H9 (cell line): Measurements from ENCODE around the gene IRF7. TPM values are rescaled to one million over a fixed set of nuclear protein-coding genes. Genes with fewer than 3 reads are reported as not detected.

Source experiments
- DNase-seq: peaks from one replicate; pipeline ENCODE4 v3.0.0-alpha.2; 2017
- H2AFZ ChIP-seq: one replicate; pipeline ENCODE4 v1.6.1; 2013; ENCODE audit warnings: mild to moderate bottlenecking, low read length, control low read depth, moderate library complexity
- H2AK5ac ChIP-seq: 2 replicates; pipeline ENCODE4 v1.6.1; 2013; ENCODE audit warnings: low read length, control low read depth, mixed read lengths; ENCODE audit not compliant: insufficient read length
- H2BK120ac ChIP-seq: one replicate; pipeline ENCODE4 v1.6.1; 2013; ENCODE audit warnings: low read depth, mild to moderate bottlenecking, low read length, control low read depth, inconsistent platforms; ENCODE audit not compliant: poor library complexity, severe bottlenecking
- H2BK12ac ChIP-seq: 2 replicates; pipeline ENCODE4 v1.6.1; 2013; ENCODE audit warnings: low read length, control low read depth, mixed read lengths, low read depth; ENCODE audit not compliant: insufficient read length
- H2BK15ac ChIP-seq: 2 replicates; pipeline ENCODE4 v1.6.1; 2013; ENCODE audit warnings: low read depth, low read length, control low read depth
- H2BK20ac ChIP-seq: one replicate; pipeline ENCODE4 v1.6.1; 2013; ENCODE audit warnings: low read depth, mild to moderate bottlenecking, low read length, control low read depth, inconsistent platforms; ENCODE audit not compliant: poor library complexity, severe bottlenecking
- H2BK5ac ChIP-seq: 2 replicates; pipeline ENCODE4 v1.6.1; 2013; ENCODE audit warnings: low read length, control low read depth, mixed read lengths; ENCODE audit not compliant: insufficient read length
- H3K14ac ChIP-seq: 2 replicates; pipeline ENCODE4 v1.6.1; 2013; ENCODE audit warnings: low read length, control low read depth; ENCODE audit not compliant: insufficient read depth
- H3K18ac ChIP-seq: 2 replicates; pipeline ENCODE4 v1.6.1; 2013; ENCODE audit warnings: low read depth, mild to moderate bottlenecking, mixed read lengths, low read length, control low read depth; ENCODE audit not compliant: insufficient read length
- H3K23ac ChIP-seq: 2 replicates; pipeline ENCODE4 v1.6.1; 2013; ENCODE audit warnings: low read length, control low read depth, mixed read lengths, low read depth; ENCODE audit not compliant: insufficient read length
- H3K23me2 ChIP-seq: 2 replicates; pipeline ENCODE4 v1.6.1; 2013; ENCODE audit warnings: low read depth, mild to moderate bottlenecking, mixed read lengths, low read length, control low read depth; ENCODE audit not compliant: insufficient read length, poor library complexity, severe bottlenecking
- H3K27ac ChIP-seq: 2 replicates; pipeline ENCODE4 v1.5.1; 2013; ENCODE audit warnings: low read length, control low read depth, mixed read lengths, low read depth; ENCODE audit not compliant: insufficient read length
- H3K27me3 ChIP-seq: 2 replicates; pipeline ENCODE4 v1.6.1; 2013; ENCODE audit warnings: low read length, control low read depth, inconsistent platforms; ENCODE audit not compliant: insufficient read depth
- H3K4ac ChIP-seq: 2 replicates; pipeline ENCODE4 v1.6.1; 2013; ENCODE audit warnings: low read depth, mild to moderate bottlenecking, control low read depth, inconsistent platforms, low read length, moderate library complexity
- H3K4me1 ChIP-seq: 2 replicates; pipeline ENCODE4 v1.6.1; 2013; ENCODE audit warnings: low read length, control low read depth, inconsistent platforms; ENCODE audit not compliant: insufficient read depth
- H3K4me2 ChIP-seq: 2 replicates; pipeline ENCODE4 v1.6.1; 2013; ENCODE audit warnings: low read length, control low read depth, mixed read lengths; ENCODE audit not compliant: insufficient read length, insufficient read depth
- H3K56ac ChIP-seq: 2 replicates; pipeline ENCODE4 v1.6.1; 2013; ENCODE audit warnings: low read depth, mild to moderate bottlenecking, mixed read lengths, low read length, control low read depth; ENCODE audit not compliant: insufficient read length
- H3K79me1 ChIP-seq: 2 replicates; pipeline ENCODE4 v1.6.1; 2013; ENCODE audit warnings: low read depth, mild to moderate bottlenecking, moderate library complexity, low read length, control low read depth, inconsistent platforms; ENCODE audit not compliant: insufficient read depth, poor library complexity, severe bottlenecking
- H3K79me2 ChIP-seq: 2 replicates; pipeline ENCODE4 v1.6.1; 2013; ENCODE audit warnings: low read length, control low read depth, inconsistent platforms; ENCODE audit not compliant: insufficient read depth
- H3K9ac ChIP-seq: 2 replicates; pipeline ENCODE4 v1.6.1; 2013; ENCODE audit warnings: low read length, control low read depth, mixed read lengths; ENCODE audit not compliant: insufficient read length; ENCODE audit errors: extremely low read depth
- H3K9me3 ChIP-seq: one replicate; pipeline ENCODE4 v1.6.1; 2013; ENCODE audit warnings: low read depth, low read length, inconsistent platforms; ENCODE audit not compliant: control insufficient read depth
- H3T11ph ChIP-seq: one replicate; pipeline ENCODE4 v1.6.1; 2013; ENCODE audit warnings: mild to moderate bottlenecking, low read length, control low read depth, inconsistent platforms
- H4K20me1 ChIP-seq: one replicate; pipeline ENCODE4 v1.6.1; 2013; ENCODE audit not compliant: control insufficient read depth, insufficient read length, insufficient read depth
- H4K5ac ChIP-seq: 2 replicates; pipeline ENCODE4 v1.6.1; 2013; ENCODE audit warnings: low read depth, mild to moderate bottlenecking, mixed read lengths, low read length, control low read depth; ENCODE audit not compliant: insufficient read length
- H4K8ac ChIP-seq: replicated peaks from 2 replicates; pipeline ENCODE4 v1.6.1; 2013; ENCODE audit warnings: low read length, control low read depth, mixed read lengths, low read depth; ENCODE audit not compliant: insufficient read length
- H4K91ac ChIP-seq: 2 replicates; pipeline ENCODE4 v1.6.1; 2013; ENCODE audit warnings: low read depth, mild to moderate bottlenecking, moderate library complexity, mixed read lengths, low read length, control low read depth; ENCODE audit not compliant: insufficient read length
- H3K27ac Mint-ChIP-seq, 3 experiments: 2 replicates in 2 of 3; 3 replicates in 1 of 3; pipeline ENCODE4 v1.8.0; 2020 to 2021; ENCODE audit warnings: mixed read lengths in 3 of 3, mild to moderate bottlenecking in 1 of 3, moderate library complexity in 1 of 3
- H3K27me3 Mint-ChIP-seq: 2 replicates; pipeline ENCODE4 v1.8.0; 2021; ENCODE audit warnings: low read depth, mild to moderate bottlenecking, moderate library complexity, mixed read lengths
- H3K36me3 Mint-ChIP-seq, 3 experiments: 2 replicates in 2 of 3; 3 replicates in 1 of 3; pipeline ENCODE4 v1.8.0; 2020 to 2021; ENCODE audit warnings: low read depth in 3 of 3, mixed read lengths in 3 of 3; ENCODE audit not compliant: insufficient read depth in 1 of 3
- H3K4me1 Mint-ChIP-seq, 2 experiments: 2 replicates each; pipeline ENCODE4 v1.8.0; 2020; ENCODE audit warnings: mixed read lengths in 2 of 2
- H3K4me3 Mint-ChIP-seq, 2 experiments: 2 replicates in 1 of 2; 3 replicates in 1 of 2; pipeline ENCODE4 v1.8.0; 2020 to 2021; ENCODE audit warnings: mild to moderate bottlenecking in 2 of 2, mixed read lengths in 2 of 2, moderate library complexity in 1 of 2
- H3K9me3 Mint-ChIP-seq, 2 experiments: 2 replicates in 1 of 2; 3 replicates in 1 of 2; pipeline ENCODE4 v1.8.0; 2020; ENCODE audit warnings: mild to moderate bottlenecking in 2 of 2, mixed read lengths in 2 of 2, moderate library complexity in 1 of 2
- WGBS: extraction: QIAGEN DNeasy Blood & Tissue Kit; methylation state at CpG from one replicate; pipeline ENCODE4 v1.1.7; 2013; ENCODE audit warnings: missing lambda C conversion rate, low lambda C conversion rate, mixed read lengths; ENCODE audit not compliant: insufficient read length; ENCODE audit errors: extremely low coverage; 5-methylcytosine and 5-hydroxymethylcytosine counted together
- total RNA-seq: library from RNA; stranded (reverse); gene quantifications from 2 replicates; pipeline ENCODE4 v1.2.1, GENCODE V29; 2021
- TF ChIP-seq, protein P1 (sequence below): fragments of 200-600 bp; sonication (generic); conservative IDR thresholded peaks from 3 replicates; pipeline ENCODE4 v1.8.0; 2021; ENCODE audit warnings: antibody characterized with exemption, mild to moderate bottlenecking

IRF7 gene
- total RNA-seq, 1 experiment from 2014 or later = 9.8 TPM

- no peaks in the 10 kb centered on the region for H4K20me1 ChIP-seq
- H3K4ac ChIP-seq = no peak overlapping the region
- H3T11ph ChIP-seq = no peak overlapping the region
- H2BK20ac ChIP-seq = no peak overlapping the region
- H3K9me3 Mint-ChIP-seq = no peaks in the 10 kb centered on the region
- no peak overlapping the region for H2AFZ ChIP-seq
- H3K36me3 Mint-ChIP-seq = peaks cover 0 to 3% (median 0%) of the 10 kb centered on the region in 3 experiments; a peak in 1 of 7 replicates
- H2BK15ac ChIP-seq = no peak overlapping the region
- H3K18ac ChIP-seq = no peak overlapping the region
- H3K9me3 ChIP-seq = no peaks in the 10 kb centered on the region
- H3K27me3 Mint-ChIP-seq = peaks cover 6% of the 10 kb centered on the region
- no peaks in the 10 kb centered on the region for H3K79me2 ChIP-seq
- DNase-seq = no peak
- no peak overlapping the region for H3K14ac ChIP-seq
- H4K5ac ChIP-seq = no peak overlapping the region
- no peak overlapping the region for H3K4me3 Mint-ChIP-seq
- no peak overlapping the region for H4K8ac ChIP-seq
- TF ChIP-seq, protein P1, sequence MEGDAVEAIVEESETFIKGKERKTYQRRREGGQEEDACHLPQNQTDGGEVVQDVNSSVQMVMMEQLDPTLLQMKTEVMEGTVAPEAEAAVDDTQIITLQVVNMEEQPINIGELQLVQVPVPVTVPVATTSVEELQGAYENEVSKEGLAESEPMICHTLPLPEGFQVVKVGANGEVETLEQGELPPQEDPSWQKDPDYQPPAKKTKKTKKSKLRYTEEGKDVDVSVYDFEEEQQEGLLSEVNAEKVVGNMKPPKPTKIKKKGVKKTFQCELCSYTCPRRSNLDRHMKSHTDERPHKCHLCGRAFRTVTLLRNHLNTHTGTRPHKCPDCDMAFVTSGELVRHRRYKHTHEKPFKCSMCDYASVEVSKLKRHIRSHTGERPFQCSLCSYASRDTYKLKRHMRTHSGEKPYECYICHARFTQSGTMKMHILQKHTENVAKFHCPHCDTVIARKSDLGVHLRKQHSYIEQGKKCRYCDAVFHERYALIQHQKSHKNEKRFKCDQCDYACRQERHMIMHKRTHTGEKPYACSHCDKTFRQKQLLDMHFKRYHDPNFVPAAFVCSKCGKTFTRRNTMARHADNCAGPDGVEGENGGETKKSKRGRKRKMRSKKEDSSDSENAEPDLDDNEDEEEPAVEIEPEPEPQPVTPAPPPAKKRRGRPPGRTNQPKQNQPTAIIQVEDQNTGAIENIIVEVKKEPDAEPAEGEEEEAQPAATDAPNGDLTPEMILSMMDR = no peak
- no peaks in the 10 kb centered on the region for H3K27me3 ChIP-seq
- H3K4me1 ChIP-seq = no peaks in the 10 kb centered on the region
- H3K4me1 Mint-ChIP-seq = 0 out of 4 replicates have a peak, but pooled peaks cover 0 to 4% of the 10 kb centered on the region in 2 experiments
- no peak overlapping the region for H4K91ac ChIP-seq
- H3K23ac ChIP-seq = no peak overlapping the region
- H3K4me2 ChIP-seq = no peak overlapping the region
- no peak overlapping the region for H3K27ac Mint-ChIP-seq
- no peaks in the 10 kb centered on the region for H3K79me1 ChIP-seq
- H2BK12ac ChIP-seq = no peak overlapping the region
- no peak overlapping the region for H3K9ac ChIP-seq
- no peak overlapping the region for H3K56ac ChIP-seq
- H2AK5ac ChIP-seq = no peak overlapping the region
- H3K27ac ChIP-seq = no peak overlapping the region
- no CpG with 5 or more reads among the region's 45 CpGs for WGBS
- H3K23me2 ChIP-seq = no peaks in the 10 kb centered on the region
- no peak overlapping the region for H2BK120ac ChIP-seq
- H2BK5ac ChIP-seq = no peak overlapping the region
These were observed 5.4 kb upstream of the IRF7 start for GRCh38 chr11:620935-621814.
